Lower lobe of right lung (tissue), 2 donors: ENCODE results near the gene OTOP3. TPM values are rescaled to one million over a fixed set of nuclear protein-coding genes. Genes with fewer than 3 reads are reported as not detected.
A peak's percentile ranks its signal among the peaks of the same experiment; 100 is the strongest.

ENCODE experiments used
- ATAC-seq, 2 donors: fragments of 200-7000 bp; cut with Tn5 transposase; one replicate each; pipeline ENCODE4 v1.9.1; 2020 to 2022; ENCODE audit warnings: mild to moderate bottlenecking in 2 of 2, moderate library complexity in 2 of 2
- DNase-seq: peaks from one replicate; pipeline ENCODE4 v3.0.0-alpha.2; 2020
- H3K27ac ChIP-seq: fragments of 200-600 bp; one replicate; pipeline ENCODE4 v1.8.0; 2022
- H3K27me3 ChIP-seq: fragments of 200-600 bp; one replicate; pipeline ENCODE4 v1.8.0; 2022; ENCODE audit warnings: low read depth
- H3K36me3 ChIP-seq: fragments of 200-600 bp; one replicate; pipeline ENCODE4 v1.8.0; 2022; ENCODE audit warnings: mild to moderate bottlenecking
- H3K4me1 ChIP-seq: fragments of 200-600 bp; one replicate; pipeline ENCODE4 v1.8.0; 2022
- H3K4me3 ChIP-seq: fragments of 200-600 bp; one replicate; pipeline ENCODE4 v1.8.0; 2022; ENCODE audit warnings: mild to moderate bottlenecking
- H3K9me3 ChIP-seq: fragments of 200-600 bp; one replicate; pipeline ENCODE4 v1.8.0; 2022
- intact Hi-C: fragments of 100-400 bp; cut with DNase I; formaldehyde crosslinking; loops from one replicate; pipeline ENCODE4 v1.11.0; 2022
- total RNA-seq: library from RNA; stranded (reverse); fragmentation: NEBNext Ultra II Directional; extraction: Animal tissue kit (Norgen Biotek cat#: 25700); gene quantifications from one replicate; pipeline ENCODE4 v1.2.1, GENCODE V29; 2021
- TF ChIP-seq, protein P1 (sequence below): fragments of 200-600 bp; IDR thresholded peaks from one replicate; pipeline ENCODE4 v1.8.0; 2022; ENCODE audit warnings: antibody characterized with exemption, mild to moderate bottlenecking
- donor health status: DM: no; HTN: yes; CAD: no; lungs with severe emphysema.

OTOP3 gene
- total RNA-seq, 1 donor from 2014 or later = not detected

DNA sequence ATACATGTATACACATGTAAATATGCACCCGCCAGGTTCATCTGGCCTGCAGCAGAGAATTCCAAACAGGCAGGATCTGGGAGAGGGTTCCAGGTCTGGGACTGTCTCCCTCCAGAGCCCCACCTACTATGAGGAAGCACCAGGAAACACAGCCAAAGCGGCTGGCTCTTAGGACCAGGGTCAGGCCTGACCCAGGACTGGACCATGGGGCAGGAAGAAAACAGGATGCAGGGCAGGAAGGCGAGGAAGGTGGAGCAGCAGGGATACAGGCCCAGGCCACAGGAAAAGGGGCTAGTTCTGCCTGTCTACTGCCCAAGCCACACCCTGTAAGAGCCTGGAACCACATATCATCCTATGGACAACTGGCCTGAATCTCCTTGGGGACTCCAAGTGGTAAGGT lies 34.7 kb downstream of the OTOP3 start:
- Histone ChIP-seq H3K27me3 (peaks cover 32% of the 10 kb centered on the region), H3K36me3 (no peaks in the 10 kb centered on the region), H3K9me3 (no peaks in the 10 kb centered on the region), H3K4me1 (peaks cover 30% of the 10 kb centered on the region), H3K4me3 (peak overlapping the region; percentile 74), H3K27ac (peak overlapping the region; percentile 73)
- intact Hi-C loops = no loop called here
- ATAC-seq (no peak), DNase-seq (no peak)
- TF ChIP-seq, protein P1, sequence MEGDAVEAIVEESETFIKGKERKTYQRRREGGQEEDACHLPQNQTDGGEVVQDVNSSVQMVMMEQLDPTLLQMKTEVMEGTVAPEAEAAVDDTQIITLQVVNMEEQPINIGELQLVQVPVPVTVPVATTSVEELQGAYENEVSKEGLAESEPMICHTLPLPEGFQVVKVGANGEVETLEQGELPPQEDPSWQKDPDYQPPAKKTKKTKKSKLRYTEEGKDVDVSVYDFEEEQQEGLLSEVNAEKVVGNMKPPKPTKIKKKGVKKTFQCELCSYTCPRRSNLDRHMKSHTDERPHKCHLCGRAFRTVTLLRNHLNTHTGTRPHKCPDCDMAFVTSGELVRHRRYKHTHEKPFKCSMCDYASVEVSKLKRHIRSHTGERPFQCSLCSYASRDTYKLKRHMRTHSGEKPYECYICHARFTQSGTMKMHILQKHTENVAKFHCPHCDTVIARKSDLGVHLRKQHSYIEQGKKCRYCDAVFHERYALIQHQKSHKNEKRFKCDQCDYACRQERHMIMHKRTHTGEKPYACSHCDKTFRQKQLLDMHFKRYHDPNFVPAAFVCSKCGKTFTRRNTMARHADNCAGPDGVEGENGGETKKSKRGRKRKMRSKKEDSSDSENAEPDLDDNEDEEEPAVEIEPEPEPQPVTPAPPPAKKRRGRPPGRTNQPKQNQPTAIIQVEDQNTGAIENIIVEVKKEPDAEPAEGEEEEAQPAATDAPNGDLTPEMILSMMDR = no peak

DNA sequence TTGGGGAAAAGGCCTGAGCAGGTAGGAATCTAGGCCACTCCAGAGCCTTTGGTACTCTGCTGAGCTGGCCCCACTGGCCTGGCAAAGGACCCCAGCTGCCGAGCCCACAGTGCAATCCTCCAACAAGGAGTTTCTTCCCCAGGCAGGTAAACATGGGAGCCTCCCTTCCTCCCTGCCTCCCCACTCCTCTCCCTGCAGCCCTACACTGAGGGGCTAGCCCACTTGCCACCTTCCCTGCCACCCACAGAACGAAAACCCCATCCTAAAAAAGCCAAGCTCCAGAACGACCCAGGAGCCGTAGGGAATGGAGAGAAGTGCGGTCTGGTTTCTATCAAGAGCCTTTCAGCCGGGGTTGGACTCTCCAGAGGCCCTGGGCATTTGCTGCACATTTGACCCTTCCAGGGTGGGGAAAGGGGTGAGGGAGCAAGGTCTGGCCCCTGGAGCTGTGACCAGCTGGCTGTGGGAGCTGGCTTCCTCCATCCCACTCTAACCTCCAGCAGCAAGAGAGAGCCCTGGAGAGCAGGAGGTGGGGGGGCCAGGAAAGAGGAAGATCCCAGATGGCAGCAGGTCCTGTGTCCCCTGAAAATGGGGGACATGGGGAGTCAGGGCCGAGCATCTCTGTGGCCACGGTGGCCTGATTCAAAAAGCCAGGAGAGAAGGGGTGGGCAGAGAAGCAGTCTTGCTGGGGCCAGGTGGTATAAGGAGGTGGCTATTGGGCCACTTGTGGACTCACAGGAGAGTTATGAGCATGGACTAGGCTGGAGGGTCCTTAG lies 35.6 kb downstream of the OTOP3 start:
- ATAC-seq (no peak), DNase-seq (no peak)
- Histone ChIP-seq H3K4me3 (peak overlapping the region; percentile 74), H3K27ac (peak overlapping the region; percentile 73), H3K36me3 (no peaks in the 10 kb centered on the region), H3K4me1 (peaks cover 30% of the 10 kb centered on the region), H3K27me3 (peaks cover 32% of the 10 kb centered on the region), H3K9me3 (no peaks in the 10 kb centered on the region)
- intact Hi-C loops = no loop called here
- TF ChIP-seq, protein P1 = no peak

DNA sequence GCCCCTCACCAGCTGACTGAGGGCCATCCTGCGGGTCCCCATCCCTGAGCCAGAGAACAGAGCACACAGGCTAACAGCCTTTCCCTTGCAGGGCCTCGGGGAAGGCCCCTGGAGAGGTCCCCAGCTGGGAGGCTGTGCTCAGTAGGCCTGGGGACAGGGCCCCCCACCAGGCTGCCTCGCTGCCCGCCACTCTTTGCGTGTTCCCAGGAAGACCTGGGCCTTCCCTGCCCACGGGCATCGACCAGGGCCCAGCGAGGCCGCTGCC lies 36.1 kb downstream of the OTOP3 start:
- no peak for DNase-seq
- TF ChIP-seq, protein P1 = no peak
- no peaks in the 10 kb centered on the region for H3K36me3 ChIP-seq
- H3K4me3 ChIP-seq = peak overlapping the region; percentile 74
- intact Hi-C loops = no loop called here
- H3K27ac ChIP-seq = peak overlapping the region; percentile 73
- H3K4me1 ChIP-seq = peaks cover 30% of the 10 kb centered on the region
- H3K27me3 ChIP-seq = peaks cover 32% of the 10 kb centered on the region
- no peaks in the 10 kb centered on the region for H3K9me3 ChIP-seq
- ATAC-seq = peak in 1 of 2 donors; percentile 35

DNA sequence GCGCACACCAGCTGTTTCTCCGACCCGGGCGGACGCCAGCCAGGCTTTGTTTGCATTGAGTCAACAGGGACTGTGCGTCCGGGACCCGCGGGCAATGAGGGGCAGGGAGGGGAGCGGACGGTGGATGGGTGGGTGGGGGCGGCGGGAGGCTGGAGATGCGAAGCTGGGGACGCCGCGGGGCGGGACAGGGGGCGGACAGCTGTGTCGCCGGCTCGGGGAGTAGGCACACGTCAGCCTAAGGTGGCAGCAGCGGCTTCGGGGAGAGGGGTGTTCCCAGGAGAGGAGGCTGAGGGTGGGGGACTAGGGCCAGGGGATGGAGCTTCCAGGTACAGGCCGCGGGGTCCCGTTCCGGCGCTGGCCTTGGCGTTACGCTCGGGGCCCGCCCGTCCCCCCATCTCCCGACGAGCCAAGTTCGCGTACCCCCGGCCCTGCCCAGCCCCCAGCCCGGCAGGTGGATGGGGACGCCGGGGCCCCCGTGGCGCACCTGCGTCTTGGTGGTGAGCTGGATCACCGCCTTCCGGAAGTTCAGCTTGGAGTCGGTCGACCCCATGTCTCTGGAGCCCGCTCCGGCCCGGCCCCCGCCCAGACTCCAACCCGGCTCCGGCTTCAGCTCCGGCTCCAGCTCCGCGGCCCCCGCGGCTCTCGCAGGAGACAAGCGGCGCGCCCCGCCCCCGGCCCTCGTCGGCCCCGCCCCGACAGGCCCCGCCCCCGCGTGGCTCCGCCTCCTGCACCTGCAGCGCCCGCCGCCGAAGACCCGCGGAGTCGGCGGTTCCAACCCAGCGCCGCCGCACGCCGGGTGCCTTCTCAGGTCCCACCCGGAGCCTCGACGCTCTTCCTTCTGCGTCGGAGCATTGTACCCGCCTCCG lies 36.6 kb downstream of the OTOP3 start, which contains the start of gene HID1:
HID1 (minus strand) TSS at position 653 of the 866 bp plus-strand sequence; CDS start at position 550, 103 bp downstream.
- TF ChIP-seq, protein P1 = no peak
- Histone ChIP-seq H3K27ac (peak within 1 kb of the TSS; percentile 73), H3K36me3 (no peaks in the 10 kb centered on the region), H3K4me1 (peaks cover 30% of the 10 kb centered on the region), H3K27me3 (peaks cover 32% of the 10 kb centered on the region), H3K9me3 (no peaks in the 10 kb centered on the region), H3K4me3 (peak within 1 kb of the TSS; percentile 74)
- DNase-seq (peak; percentile 79), ATAC-seq (peak; percentile 90 to 95)
- intact Hi-C loops = no loop called here

DNA sequence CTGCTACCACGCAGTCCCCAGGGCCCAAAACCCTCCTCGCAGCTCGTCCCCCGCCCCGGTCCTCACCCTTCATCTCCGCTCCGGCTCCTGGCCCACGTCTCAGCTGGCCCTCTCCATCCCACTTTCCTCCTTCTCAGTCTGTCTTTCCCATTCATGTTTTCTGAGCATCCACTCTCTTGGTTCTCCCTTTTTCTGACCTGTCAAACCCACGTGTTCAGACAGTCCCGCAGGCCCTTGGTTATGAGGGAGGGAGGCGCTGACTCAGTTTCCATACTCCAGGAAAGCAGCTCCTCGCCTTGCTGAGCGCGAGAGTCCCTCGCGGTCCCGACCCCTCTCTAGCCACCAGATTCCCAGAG lies 37.3 kb downstream of the OTOP3 start:
- no peaks in the 10 kb centered on the region for H3K9me3 ChIP-seq
- intact Hi-C loops = no loop called here
- peak in 1 of 2 donors; percentile 22 for ATAC-seq
- TF ChIP-seq, protein P1 = no peak
- H3K27me3 ChIP-seq = peaks cover 32% of the 10 kb centered on the region
- H3K4me3 ChIP-seq = peak overlapping the region; percentile 74
- H3K27ac ChIP-seq = peak overlapping the region; percentile 73
- no peak for DNase-seq
- peaks cover 30% of the 10 kb centered on the region for H3K4me1 ChIP-seq
- no peaks in the 10 kb centered on the region for H3K36me3 ChIP-seq
